ENCODE data around the gene BRICD5. TPM values are rescaled to one million over a fixed set of nuclear protein-coding genes. Genes with fewer than 3 reads are reported as not detected.

BRICD5 gene
- total RNA-seq, 1 experiment from 2014 or later = 33.6 TPM

DNA sequence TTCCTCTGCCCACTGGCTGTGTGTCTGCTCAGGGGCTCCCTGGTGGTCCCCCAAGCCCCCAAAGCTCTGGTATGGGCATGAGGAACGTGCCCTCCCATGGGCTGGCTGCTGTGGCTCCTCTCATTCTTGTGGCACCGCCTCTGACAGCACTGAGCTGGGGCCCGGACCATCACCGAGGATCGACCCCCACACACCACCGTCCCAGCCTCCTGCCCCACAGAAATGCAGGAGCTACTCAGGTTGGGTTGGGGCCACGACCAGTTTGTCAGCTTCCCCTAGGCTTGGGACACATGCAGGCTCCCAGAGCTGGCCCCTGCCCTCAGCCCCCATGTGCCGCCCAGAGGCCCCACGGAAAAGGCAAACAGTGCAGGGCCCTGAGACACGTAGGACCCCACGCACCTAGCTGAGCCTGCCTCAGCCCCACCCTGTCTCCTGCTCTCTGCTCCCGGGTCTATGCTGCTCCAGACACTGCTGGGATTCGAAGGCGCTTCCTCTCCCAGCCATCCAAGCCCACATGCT is 11.0 kb downstream of the BRICD5 start:
- no peak for DNase-seq (ENCODE audit: low spot score)

DNA sequence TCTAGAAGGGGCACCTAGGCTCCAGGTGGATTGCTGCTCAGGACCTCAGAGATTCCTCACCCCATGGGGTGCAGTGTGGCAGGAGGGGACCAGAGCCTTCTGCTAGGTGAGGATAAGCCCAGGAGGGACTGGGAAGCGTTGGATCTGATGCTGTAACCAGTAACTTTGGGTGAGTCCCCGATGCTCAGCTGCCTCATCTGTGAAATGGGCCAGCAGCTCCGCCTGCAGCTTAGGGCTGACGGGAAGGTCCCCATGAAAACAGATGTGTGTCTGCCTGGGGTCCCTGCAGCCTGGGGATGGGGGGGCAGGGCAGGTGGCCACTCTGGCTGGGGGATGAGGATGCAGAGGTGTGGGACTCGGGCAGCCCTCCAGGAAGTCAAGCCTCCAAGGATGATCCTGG is 11.6 kb downstream of the BRICD5 start:
- no peak for DNase-seq (ENCODE audit: low spot score)

DNA sequence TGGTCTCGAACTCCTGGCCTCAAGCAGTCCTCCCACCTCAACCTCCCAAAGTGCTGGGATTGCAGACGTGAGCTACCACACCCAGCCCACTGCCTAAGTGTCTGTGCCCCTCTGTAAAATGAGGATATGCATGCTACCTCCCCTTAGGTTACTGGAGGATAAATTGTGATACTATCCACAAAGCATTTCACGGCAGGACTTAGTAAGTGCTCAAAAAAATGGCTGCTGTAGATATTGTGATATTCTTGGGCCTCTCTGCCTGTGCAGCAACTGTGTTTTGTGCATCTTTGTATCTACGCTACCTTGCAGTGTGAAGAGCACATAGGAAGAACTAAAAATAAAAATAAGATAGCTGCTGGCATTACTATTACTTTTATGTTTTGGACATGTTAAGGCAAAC is 12.4 kb downstream of the BRICD5 start:
- DNase-seq (ENCODE audit: low spot score) = no peak

DNA sequence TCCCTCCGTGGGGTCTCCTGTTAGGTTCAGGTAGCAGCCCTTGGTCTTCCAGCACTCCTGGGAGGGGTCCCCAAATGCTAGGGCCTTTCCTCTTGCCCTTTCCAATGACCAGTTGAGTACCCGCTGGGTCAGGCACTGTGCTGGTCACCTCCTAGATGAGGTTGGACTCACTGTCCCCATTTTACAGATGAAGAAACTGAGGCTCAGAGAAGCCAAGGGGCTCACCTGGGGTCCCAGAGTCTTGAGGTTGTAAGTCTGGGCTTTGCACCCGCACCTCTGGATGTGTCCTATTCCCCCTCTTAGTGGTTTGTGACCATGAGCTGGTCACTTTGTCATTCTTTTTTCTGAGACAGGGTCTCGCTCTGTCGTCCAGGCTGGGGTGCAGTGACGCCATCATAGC is 12.9 kb downstream of the BRICD5 start:
- no peak for DNase-seq (ENCODE audit: low spot score)

DNA sequence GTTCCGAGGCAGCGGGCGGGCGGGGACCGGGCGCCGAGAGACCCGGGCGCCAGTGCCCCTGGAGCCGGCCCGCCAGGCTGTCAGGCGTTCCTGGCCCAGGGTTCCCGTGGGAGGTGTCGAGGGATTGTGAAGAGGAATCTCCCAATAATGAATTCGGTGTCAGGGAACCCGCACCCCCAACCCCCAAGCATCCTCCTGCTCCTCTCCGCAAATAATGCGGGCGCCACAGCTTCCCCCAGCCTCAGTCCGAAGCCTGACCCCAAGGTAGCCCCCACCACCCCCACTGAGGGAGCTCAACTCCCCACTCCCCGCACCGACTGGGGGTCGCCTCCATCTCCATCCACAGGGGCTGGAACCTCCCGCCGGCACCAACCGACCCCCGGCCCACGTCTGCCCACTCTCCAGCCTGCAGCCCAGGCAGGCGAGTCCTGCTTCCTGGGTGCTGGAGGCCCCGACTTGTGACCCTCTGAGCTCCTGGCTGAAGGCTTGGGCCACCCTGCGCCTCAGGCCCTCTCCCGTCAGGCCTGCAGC is 13.6 kb downstream of the BRICD5 start:
- DNase-seq (ENCODE audit: low spot score) = no peak

DNA sequence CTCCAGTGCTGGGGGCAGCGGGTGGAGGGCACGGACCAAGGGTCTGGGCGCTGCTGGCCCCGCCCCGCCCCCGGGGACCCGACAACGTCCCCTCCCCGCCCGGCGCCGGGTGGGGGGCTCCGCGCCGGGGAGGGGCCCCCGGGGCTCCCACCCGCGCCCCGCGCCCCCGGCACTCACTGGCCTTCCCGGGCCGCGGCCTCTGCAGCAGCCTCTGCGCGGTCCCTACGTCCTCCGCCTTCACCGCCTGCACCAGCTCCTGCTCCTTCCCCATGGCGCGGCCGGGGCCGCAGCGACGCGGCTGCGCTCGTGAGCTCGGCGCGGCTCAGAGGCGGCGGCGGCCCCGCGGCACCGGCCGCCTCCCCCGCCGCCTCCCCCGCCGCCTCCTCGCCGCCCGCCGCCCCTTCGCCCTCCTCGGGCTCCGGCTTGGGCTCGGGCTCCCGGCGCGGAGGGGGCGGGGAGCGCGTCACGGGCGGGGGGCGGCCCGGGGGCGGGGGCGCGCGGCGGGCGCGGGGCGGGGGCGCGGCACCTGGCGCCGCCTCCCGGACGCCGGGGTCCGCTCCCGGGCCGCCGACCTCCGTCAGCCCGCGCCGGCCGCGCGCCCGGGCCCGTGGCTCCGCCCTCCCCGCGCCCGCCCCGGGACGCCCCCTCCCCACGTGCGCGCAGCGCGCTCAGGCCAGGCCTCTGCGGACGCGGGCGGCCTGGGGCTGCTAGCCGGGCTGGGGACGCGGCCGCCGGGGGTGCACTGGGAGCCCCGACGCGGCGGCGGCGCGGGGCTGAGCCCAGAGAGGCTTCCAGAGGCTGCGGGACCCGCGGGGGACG is 14.3 kb downstream of the BRICD5 start, which contains the start of gene CASKIN1:
CASKIN1 (minus strand) TSS at position 444 of the 819 bp plus-strand sequence; CDS start at position 271, 173 bp downstream.
- DNase-seq (ENCODE audit: low spot score) = no peak

DNA sequence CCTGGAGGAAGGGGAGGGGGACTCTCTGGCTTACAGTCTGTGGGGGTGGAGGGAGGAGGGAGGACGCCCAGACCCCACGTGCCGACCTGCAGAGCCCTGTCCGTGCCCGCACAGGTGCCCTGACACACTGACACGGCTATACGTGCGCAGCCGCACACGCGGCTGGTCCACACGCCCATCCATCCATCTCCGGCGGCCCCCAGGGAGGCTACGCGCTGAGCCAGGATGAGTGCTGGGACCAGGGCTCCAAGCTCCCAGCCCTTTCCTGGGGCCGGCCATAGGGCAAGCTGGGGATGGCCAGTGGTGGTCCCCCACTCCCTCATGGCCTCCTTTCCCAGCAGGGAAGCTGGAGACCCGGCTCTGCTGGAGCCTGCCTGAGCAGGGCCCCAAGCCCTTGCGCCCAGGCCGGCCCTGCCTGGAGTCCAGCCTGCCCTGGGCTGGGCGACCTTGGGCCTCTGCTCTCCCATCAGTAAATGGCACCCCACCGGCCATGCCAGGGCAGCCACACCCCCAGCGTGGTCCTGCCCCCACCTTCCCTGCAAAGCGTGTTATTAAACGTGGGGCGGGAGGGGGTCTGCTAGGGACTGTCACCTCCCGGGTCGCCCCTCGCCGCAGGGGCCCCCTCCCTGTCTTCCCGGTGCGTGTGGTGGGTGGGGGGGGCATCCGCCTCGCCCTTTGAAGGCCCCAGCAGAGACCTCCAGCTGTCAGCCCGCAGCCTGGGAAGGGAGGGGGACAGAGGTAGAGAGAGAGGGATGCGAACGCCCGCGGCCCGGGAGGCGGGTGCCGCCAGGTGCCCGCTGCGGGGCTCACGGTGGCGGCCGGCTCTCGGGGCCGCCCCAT is 15.1 kb downstream of the BRICD5 start:
- no peak for DNase-seq (ENCODE audit: low spot score)

DNA sequence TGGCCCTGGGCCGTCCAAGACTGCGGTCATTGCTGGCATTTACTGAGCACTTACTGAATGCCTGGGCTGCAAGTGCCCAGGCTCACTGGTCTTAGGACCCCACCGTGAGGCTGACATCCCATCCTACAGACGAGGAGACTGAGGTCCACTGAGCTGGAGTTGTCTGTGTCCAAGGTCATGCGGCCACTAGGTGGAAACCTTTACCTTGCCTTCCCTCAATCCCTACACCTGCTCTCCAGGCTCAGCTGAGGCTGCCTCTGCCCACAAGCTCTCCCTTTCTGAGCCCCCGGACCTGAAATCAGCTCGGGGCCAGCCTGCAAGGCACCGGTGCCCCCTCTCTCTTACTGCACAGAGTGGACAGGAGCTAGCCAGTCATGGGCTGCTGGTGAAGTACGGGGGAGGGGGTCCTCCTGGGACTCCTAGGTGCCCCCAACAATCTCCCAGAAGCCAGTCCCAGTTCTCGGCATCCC is 15.8 kb downstream of the BRICD5 start:
- peak; percentile 74 for DNase-seq (ENCODE audit: low spot score)

DNA sequence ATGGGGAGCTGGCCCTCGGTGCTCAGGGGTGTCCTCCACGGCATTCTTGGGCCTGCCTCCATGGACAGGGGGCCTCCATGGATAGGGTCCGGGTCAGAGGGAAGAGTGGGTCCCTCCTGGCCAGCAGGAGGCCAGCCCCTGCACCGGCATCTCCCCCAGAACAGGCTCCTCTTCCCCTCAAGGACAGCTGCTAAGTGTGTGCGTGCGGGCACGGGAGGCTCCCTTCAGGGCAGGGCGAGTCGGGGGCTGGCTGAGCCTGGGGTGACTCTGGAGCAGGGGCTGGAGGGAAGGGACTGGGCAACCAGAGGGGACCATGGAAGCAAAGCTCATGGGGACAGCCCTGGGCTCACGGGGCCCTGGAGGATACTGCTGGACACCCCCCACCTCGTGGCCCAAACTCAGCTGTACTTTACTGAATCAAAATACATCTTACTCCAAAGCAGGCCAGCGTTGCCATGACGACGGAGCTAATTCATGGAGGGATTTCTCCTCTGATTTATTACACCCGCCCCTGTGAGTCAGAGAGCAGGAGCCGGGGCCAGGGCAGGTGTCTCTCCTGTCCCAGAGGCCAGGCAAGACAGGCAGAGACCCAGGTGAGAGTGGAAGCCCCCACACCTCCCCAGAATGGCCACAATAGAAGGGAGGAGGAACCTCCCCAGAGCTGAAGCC is 16.4 kb downstream of the BRICD5 start:
- DNase-seq (ENCODE audit: low spot score) = peak; percentile 66

DNA sequence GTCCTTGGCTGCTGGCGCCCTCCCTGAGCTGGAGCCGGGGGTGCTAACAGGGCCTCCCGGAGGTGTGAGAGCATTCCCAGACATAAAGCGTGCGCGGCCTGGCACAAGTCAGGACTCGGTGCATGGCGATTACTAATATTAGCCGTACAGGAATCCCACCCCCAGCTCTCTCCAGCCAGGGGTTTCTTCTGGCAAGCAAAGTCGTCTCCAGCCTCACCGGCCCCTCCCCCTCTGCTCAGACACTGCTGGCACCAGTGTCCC is 19.3 kb downstream of the BRICD5 start:
- no peak for DNase-seq (ENCODE audit: low spot score)

DNA sequence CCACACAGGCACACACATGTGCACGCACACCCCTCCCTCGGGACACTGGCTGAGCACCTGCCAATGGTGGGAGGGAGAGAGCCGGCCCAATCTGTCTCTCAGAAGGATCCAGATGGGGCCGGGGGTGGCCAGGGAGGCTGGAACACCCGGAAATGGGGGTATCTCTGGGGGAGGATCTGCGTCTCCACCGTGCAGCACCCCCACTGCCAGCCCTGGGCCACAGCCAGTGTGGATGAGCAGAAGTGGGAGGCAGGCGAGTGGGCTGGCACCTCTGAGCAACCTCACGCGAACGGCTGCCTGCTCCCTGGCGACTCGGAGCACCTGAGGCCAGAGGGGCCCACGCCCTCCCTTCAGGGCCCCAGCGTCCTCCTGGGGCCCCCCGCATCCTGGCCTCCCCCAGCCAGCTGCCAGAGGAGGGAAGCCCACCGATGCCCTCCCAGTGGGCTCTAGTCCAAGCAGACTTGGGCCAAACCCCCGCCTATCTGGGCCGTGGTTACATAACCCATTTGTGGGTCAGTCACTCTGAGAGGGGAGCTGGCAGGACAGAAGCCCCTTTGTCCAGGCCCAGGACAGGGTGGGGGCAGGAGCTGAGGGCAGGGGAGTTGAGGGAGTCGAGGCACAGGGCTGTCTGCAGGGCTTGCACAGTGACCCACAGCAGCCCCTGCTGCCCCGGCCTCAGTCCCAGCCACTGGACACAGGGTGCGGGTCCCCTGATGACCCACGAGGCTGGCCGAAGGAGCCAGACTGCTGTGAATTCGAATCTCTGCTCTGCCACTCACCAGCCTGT is 19.8 kb downstream of the BRICD5 start:
- no peak for DNase-seq (ENCODE audit: low spot score)

DNA sequence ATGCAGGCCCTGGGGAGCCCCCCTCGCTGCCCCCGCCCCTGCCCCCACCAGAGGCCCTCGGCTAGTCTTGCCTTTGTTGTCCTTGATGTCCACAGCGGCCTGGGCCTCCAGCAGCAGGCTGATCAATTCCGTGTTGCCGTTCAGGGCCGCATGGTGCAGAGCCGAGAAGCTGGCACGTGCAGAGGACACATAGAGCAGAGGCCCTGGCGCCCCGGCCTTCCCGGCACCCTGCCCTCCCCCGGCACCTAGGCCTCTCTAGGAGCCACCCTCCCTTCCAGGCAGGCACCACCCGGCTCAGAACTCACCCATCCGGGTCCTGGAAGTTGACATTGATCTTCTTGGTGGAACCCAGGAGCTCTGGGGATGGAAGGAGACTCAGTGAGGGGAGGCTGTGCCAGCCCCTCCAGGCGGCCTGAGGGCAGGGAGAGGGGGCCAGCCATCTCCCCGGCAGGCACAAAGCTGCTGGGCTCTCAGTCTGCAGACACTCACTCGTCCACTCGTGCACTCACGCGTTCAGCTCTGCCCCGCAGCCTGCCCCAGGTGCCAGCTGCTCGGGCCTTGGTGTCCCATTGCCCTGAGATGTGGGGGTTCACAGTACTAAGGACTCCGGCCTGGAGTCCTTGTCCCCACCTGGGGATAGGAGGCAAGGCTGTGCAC is 20.5 kb downstream of the BRICD5 start:
- no peak for DNase-seq (ENCODE audit: low spot score)

DNA sequence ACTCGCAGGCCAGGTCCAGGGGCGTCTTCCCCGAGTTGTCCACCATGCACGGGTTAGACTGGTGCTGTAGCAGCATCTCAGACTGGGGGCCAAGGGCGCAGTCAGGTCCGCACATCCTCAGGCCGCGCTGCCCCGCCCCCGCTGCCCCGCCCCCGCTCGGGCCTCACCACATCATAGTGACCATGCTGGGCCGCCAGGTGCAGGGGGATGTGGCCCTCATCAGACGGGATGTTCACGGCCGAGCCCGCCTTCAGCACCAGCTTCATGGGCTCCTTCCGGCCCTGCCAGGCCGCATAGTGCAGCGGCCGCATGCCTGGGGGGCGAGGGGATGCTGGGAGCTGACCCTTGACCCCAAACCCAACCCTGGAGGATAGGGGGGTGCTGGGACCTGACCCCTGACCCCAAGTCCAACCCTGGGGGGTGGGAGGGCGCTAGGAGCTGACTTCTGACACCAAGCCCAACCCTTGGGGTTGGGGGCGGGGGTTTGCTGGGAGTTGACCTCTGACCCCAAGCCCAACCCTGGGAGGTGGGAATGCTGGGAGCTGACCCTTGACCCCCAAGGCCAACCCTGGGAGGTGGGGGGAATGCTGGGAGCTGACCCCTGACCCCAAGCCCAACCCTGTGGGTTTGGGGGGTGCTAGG is 21.3 kb downstream of the BRICD5 start:
- DNase-seq (ENCODE audit: low spot score) = no peak

DNA sequence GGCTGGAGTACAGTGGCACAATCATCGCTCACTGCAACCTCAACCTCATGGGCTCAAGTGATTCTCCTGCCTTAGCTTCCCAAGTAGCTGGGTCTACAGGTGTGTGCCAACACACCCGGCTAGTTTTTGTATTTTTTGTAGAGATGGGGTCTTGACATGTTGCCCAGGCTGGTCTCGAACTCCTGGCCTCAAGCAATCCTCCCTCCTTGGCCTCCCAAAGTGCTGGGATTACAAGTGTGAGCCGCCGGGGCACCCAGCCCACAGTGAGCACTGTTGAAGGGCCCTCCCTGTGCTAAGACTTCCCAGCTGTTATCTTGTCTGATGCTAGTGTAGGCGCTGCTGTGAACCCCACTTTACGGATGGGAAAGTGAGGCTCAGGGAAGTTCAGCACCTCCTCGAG is 22.3 kb downstream of the BRICD5 start:
- DNase-seq (ENCODE audit: low spot score) = no peak

DNA sequence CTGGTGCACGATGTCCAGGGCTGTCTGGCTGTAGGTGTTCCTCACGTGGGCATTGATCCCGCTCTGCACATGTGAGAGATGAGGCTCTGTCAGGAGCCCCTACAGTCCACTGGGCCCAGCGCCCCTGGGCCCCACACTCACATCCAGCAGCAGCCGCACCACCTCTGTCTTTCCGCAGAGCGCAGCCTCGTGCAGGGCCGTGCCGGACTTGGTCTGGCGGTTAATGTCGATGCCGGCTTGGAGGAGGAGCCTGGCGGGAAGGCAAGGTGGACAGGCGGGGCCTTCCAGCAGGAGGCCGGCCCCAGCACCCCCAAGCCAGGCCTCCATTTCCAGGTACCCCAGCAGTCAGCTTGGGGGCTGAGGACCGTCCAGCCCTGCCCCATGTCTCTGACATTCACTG is 23.5 kb downstream of the BRICD5 start:
- no peak for DNase-seq (ENCODE audit: low spot score)

DNA sequence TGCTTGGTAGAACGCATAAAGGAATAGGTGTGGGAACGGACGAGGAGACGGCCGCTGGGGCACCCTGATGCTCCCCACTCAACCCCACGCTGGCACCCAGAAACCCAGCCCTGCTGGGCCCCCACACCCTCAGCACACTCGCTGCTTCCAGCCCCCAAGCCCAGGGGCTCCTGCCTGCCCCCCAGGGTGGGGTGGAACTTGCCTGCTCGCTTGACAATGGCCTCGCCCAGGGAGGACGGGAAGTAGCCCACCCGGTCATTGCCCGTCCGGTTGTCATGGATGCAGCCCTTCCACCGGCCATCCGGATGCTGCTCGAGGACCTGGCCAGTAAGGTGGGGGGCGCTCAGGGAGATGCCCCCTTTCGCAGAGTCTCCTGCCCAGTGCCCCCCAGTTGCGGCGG is 24.2 kb downstream of the BRICD5 start:
- DNase-seq (ENCODE audit: low spot score) = no peak

DNA sequence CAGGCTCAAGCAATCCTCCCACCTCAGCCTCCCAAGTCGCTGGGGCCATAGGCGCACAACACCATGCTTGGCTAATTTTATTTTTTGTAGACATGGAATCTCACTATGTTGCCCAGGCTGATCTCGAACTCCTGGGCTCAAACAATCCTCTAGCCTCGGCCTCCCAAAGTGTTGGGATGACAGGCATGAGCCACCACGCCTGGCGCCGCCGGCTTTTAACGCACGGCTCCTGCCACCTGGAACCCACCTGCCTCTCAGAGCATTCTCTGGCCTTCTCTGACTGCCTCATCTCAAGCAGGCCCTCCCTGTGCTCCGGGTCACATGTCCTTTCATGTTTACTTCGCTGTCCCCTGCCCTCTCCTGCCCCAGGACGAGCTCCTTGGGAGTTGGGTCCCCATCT is 24.6 kb downstream of the BRICD5 start:
- DNase-seq (ENCODE audit: low spot score) = no peak

DNA sequence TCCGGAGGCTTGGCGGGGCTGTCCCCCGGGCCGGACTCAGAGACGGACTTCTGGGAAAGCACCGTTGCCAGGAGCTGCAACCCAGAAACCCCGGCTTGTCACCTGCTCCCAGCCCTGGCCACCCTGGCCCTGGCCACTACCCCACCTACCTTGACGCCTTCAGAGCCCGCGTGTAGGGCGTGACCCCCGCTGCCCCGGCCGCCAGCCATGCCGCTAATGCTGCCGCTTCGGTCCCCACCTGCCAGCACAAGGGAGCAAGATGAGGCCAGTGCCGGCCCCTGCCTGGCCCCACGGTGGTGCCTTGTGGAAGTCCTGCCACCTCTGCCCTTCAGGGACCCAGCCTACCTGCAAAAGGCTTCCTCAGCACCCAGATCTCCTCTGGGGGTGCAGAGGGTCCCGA is 25.7 kb downstream of the BRICD5 start:
- no peak for DNase-seq (ENCODE audit: low spot score)

DNA sequence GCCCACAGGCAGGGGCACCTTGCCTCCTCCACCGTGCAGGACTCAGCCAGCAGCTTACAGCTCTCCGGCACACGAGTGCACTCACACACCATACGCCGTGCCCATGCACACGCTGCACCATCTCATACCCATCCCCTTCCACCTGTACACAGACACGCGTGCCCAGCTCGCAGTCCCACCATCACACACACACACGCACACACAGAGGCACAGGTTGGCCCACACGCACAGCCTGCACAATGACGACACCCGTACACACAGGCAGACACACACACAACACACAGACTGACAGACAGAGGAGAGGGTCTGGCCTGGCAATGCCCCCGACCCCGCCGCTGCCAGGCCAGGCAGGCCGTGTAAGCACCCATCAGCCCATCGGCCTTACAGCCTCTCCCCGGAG is 26.3 kb downstream of the BRICD5 start:
- DNase-seq (ENCODE audit: low spot score) = no peak

DNA sequence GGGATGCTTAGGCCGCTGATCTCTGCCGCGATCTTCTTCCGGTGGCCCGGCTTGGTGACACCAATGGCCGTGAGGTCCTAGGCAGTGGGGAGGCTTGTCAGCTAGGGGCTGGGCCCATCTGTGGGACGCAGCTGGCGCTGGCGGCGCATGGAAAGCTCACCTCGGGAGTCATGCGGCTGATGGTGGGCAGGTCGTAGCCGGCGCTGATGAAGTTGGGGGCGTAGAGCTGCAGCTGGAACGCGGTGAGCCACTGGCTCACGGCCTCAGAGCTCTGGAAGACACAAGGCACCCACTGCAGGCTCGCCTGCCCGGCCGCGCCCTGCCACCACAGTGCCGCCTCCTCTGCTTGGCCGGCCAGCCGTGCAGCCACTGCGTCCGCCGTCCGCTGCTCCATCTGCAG is 27.0 kb downstream of the BRICD5 start:
- no peak for DNase-seq (ENCODE audit: low spot score)

All from HT-29 (cell line).